Body of pancreas (tissue), 4 donors: ENCODE results near the gene KRTAP1-4.
"Not testable (repeated sequence)": the region's sequence is repeated elsewhere in the genome, so short reads cannot be mapped to it uniquely, and the experiment has no call there.

Experiments
- POLR2A ChIP-seq, 3 donors: fragments of 450-650 bp; IDR thresholded peaks; one replicate each; pipeline ENCODE4 v1.6.1; 2016; ENCODE audit warnings: antibody characterized with exemption in 3 of 3, mild to moderate bottlenecking in 2 of 3
- TF ChIP-seq, protein P1 (sequence below), 7 experiments: fragments of 450-650 bp in 4 of 7; fragments of 200-600 bp in 3 of 7; sonication (generic) in 3 of 7; IDR thresholded peaks; one replicate each; pipeline ENCODE4 v1.5.1; 2016 to 2019; ENCODE audit warnings: antibody characterized with exemption in 7 of 7

- not testable (repeated sequence) for TF ChIP-seq POLR2A (IDR thresholded peaks at IDR 0.05)
- TF ChIP-seq, protein P1, sequence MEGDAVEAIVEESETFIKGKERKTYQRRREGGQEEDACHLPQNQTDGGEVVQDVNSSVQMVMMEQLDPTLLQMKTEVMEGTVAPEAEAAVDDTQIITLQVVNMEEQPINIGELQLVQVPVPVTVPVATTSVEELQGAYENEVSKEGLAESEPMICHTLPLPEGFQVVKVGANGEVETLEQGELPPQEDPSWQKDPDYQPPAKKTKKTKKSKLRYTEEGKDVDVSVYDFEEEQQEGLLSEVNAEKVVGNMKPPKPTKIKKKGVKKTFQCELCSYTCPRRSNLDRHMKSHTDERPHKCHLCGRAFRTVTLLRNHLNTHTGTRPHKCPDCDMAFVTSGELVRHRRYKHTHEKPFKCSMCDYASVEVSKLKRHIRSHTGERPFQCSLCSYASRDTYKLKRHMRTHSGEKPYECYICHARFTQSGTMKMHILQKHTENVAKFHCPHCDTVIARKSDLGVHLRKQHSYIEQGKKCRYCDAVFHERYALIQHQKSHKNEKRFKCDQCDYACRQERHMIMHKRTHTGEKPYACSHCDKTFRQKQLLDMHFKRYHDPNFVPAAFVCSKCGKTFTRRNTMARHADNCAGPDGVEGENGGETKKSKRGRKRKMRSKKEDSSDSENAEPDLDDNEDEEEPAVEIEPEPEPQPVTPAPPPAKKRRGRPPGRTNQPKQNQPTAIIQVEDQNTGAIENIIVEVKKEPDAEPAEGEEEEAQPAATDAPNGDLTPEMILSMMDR (IDR thresholded peaks at IDR 0.05): not testable (repeated sequence)
Observed at GRCh38 chr17:41034346-41034935, 4.4 kb upstream of the KRTAP1-4 start, which contains the start of gene KRTAP1-3.
